Fibroblast of lung (primary cell): ENCODE results near the gene GRK3. TPM values are rescaled to one million over a fixed set of nuclear protein-coding genes. Genes with fewer than 3 reads are reported as not detected.
"Not testable (repeated sequence)": the region's sequence is repeated elsewhere in the genome, so short reads cannot be mapped to it uniquely, and the experiment has no call there.

ENCODE experiments used
- DNase-seq, 2 donors: peaks; one replicate each; pipeline versions ENCODE4 v3.0.0 to v3.0.0-alpha.2; 2010; ENCODE audit warnings: low read depth in 2 of 2
- H2AFZ ChIP-seq: 2 replicates; pipeline ENCODE4 v1.5.1; 2012; ENCODE audit warnings: low read length, control low read depth, inconsistent platforms
- H3K27ac ChIP-seq: 2 replicates; pipeline ENCODE4 v1.5.1; 2011; ENCODE audit warnings: low read length, control low read depth; ENCODE audit not compliant: insufficient read depth
- H3K27me3 ChIP-seq: 2 replicates; pipeline ENCODE4 v1.5.1; 2011; ENCODE audit warnings: mild to moderate bottlenecking, low read length; ENCODE audit not compliant: control insufficient read depth, insufficient read depth
- H3K36me3 ChIP-seq: 2 replicates; pipeline ENCODE4 v1.5.1; 2011; ENCODE audit warnings: low read length; ENCODE audit not compliant: control insufficient read depth, insufficient read depth
- H3K4me1 ChIP-seq: 2 replicates; pipeline ENCODE4 v1.5.1; 2011; ENCODE audit warnings: low read length; ENCODE audit not compliant: control insufficient read depth, insufficient read depth; ENCODE audit errors: extremely low read depth
- H3K4me2 ChIP-seq: 2 replicates; pipeline ENCODE4 v1.5.1; 2011; ENCODE audit warnings: low read length, control low read depth; ENCODE audit not compliant: insufficient read depth; ENCODE audit errors: extremely low read depth
- H3K4me3 ChIP-seq, 4 experiments: fragments of 200-600 bp in 1 of 4; sonication (generic) in 1 of 4; replicated peaks in 1 of 4; 2 replicates each; pipeline ENCODE4 v1.5.1; 2011 to 2016; ENCODE audit warnings: low read length in 4 of 4, low read depth in 3 of 4, mild to moderate bottlenecking in 3 of 4, control low read depth in 2 of 4, inconsistent platforms in 1 of 4, mixed read lengths in 1 of 4; ENCODE audit not compliant: insufficient read depth in 1 of 4; ENCODE audit errors: control extremely low read depth in 1 of 4
- H3K79me2 ChIP-seq: 2 replicates; pipeline ENCODE4 v1.5.1; 2012; ENCODE audit warnings: mild to moderate bottlenecking, low read length, inconsistent platforms; ENCODE audit not compliant: control insufficient read depth, insufficient read depth
- H3K9ac ChIP-seq: 2 replicates; pipeline ENCODE4 v1.5.1; 2011; ENCODE audit warnings: mild to moderate bottlenecking, low read length, control low read depth; ENCODE audit not compliant: insufficient read depth
- H3K9me3 ChIP-seq: 2 replicates; pipeline ENCODE4 v1.5.1; 2012; ENCODE audit warnings: low read depth, low read length; ENCODE audit not compliant: control insufficient read depth, insufficient read depth
- H4K20me1 ChIP-seq: 2 replicates; pipeline ENCODE4 v1.5.1; 2011; ENCODE audit warnings: low read length; ENCODE audit not compliant: control insufficient read depth, insufficient read depth; ENCODE audit errors: extremely low read depth
- EZH2 ChIP-seq: IDR thresholded peaks from 2 replicates; pipeline ENCODE4 v1.5.1; 2012; ENCODE audit warnings: low read length, control low read depth, mild to moderate bottlenecking; ENCODE audit errors: missing control alignments
- polyA plus RNA-seq, 2 donors: library from polyadenylated mRNA; depleted of rRNA in 1 of 2; stranded (reverse) in 1 of 2; unstranded in 1 of 2; fragments of >200 nt; gene quantifications; 2 replicates each; pipeline ENCODE4 v1.2.1, GENCODE V29; 2011 to 2012; ENCODE audit warnings: missing spikeins in 1 of 2
- total RNA-seq: library from RNA; depleted of rRNA; stranded (reverse); fragments of >200 nt; gene quantifications from 2 replicates; pipeline ENCODE4 v1.2.1, GENCODE V29; 2014
- TF ChIP-seq, protein P1 (sequence below), 2 donors: IDR thresholded peaks in 1 of 2; conservative IDR thresholded peaks in 1 of 2; 1 replicate in 1 of 2; 2 replicates in 1 of 2; pipeline ENCODE4 v1.5.1; 2011 to 2012; ENCODE audit warnings: low read length in 2 of 2, control low read depth in 1 of 2, inconsistent platforms in 1 of 2, low read depth in 1 of 2, mild to moderate bottlenecking in 1 of 2

The GRK3 gene
- total and polyA plus RNA-seq, 2 donors (not counting 1 experiment from before 2014, with no cell fraction given), result 1.6 to 1.7 TPM

DNA sequence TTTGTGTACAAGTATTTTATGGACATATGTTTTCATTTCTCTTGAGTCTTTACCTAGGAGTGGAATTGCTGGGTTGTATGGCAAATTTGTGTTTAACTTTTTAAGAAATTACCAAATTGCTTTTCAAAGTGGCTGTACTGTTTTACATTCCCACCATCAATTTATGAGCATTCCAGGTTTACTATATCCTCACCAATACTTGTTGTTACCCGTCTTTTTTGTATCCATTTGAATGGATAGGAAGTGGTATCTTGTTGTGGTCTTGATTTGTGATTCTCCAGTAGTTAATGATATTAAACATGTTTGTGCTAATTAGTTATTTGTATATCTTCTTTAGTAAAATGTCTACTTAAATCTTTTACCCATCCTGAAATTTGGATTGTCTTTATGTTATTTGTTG is 46.8 kb downstream of the GRK3 start:
- not testable (repeated sequence) for H3K4me2 ChIP-seq, H3K36me3 ChIP-seq, H3K27me3 ChIP-seq, H4K20me1 ChIP-seq, H3K4me3 ChIP-seq, DNase-seq, H3K4me1 ChIP-seq, H2AFZ ChIP-seq, H3K79me2 ChIP-seq, H3K9me3 ChIP-seq, H3K27ac ChIP-seq, H3K9ac ChIP-seq

DNA sequence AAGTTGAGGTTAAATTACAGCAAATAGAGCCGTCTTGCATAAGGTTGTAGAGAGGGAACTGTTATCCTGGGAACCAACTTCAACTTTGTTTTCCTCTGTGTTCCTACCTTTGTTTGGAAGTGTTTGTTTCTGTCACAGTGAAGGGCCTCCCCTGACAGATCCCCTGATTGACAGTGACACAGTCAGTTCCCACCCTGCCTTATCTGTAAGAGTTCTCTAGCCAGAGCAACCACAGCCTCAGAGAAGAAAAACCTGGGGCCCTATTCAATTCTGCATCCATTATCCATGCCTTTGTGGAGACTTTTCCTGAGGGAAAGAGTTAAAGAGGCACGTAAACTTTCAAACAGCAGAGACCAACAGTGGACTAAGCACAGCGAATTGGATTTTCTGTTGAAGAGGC is 48.7 kb downstream of the GRK3 start:
- H3K9me3 ChIP-seq, H3K27ac ChIP-seq, H3K36me3 ChIP-seq, H3K4me2 ChIP-seq, H3K27me3 ChIP-seq, H3K9ac ChIP-seq, H2AFZ ChIP-seq, H3K4me3 ChIP-seq, DNase-seq, H3K4me1 ChIP-seq, H4K20me1 ChIP-seq, H3K79me2 ChIP-seq: not testable (repeated sequence)

DNA sequence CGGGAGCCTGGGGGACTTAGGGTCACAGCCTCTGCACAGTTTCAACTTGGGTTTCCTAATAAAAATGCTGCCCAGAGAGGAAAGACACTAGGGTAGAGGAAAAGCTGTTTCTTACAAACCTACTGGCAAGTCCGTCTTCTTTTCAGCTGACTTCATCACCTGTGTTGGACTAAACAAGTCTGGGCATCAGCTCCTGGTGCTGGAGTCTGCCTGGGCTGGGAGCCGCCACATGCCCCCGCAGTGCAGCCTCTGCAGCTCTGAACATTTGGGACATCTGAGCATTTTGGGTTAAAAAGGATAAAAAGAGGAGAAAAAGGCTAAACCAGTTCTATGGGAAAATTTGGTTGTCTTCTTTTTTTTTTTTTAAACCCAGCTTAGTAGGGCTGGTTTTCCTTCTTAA is 49.1 kb downstream of the GRK3 start:
- not testable (repeated sequence) for H4K20me1 ChIP-seq, H2AFZ ChIP-seq, H3K27ac ChIP-seq, DNase-seq, H3K79me2 ChIP-seq, H3K4me1 ChIP-seq, H3K36me3 ChIP-seq, H3K4me2 ChIP-seq, H3K4me3 ChIP-seq, H3K9me3 ChIP-seq, H3K9ac ChIP-seq, H3K27me3 ChIP-seq

DNA sequence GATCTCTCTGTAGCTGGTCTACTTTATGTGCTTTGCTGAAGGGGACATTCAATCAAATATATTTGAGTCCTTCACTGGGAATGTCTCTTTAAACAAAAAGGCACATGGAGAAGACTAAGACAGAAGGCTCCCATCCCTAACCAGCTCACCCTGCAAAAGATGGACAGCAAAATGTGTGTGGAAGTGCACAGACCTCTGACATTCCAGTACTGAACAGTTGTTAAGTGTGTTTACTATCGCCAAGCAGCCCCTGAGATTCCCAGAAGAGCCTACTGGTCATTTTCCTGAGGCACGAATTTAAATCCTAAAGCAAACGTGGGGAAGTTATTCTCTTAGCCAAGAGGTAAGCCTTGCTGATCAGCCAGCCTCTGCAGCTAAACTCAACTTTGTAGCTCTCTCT is 50.3 kb downstream of the GRK3 start:
- DNase-seq, H3K27me3 ChIP-seq: not testable (repeated sequence)

DNA sequence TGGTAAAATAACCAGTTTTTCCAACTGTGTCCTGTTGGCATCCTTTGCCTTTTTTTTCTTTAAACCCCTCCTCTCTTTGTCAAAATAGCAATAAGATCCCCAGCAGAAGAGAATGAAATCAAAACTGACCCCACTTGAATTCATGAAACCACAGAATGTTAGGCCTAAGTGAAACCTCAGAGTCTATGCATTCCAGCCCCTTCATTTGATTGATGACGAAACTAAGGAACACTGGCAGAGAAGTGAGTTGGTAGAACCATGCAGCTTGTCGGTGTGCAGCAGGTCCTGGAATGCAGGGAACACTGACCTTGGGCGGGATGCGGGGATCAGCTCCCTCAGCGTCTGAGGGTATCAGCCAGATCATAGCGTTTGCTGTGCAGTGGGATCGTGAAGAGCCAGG is 57.5 kb downstream of the GRK3 start:
- H2AFZ ChIP-seq, result no peak overlapping the region
- no peak overlapping the region for H3K27ac ChIP-seq
- no peaks in the 10 kb centered on the region for H3K4me1 ChIP-seq
- H3K36me3 ChIP-seq, result no peaks in the 10 kb centered on the region
- no peak overlapping the region for H3K4me2 ChIP-seq
- no peaks in the 10 kb centered on the region for H3K27me3 ChIP-seq
- no peak overlapping the region for H3K9ac ChIP-seq
- H3K79me2 ChIP-seq, result no peaks in the 10 kb centered on the region
- no peaks in the 10 kb centered on the region for H4K20me1 ChIP-seq
- H3K4me3 ChIP-seq, result no peak overlapping the region
- no peak for TF ChIP-seq EZH2
- TF ChIP-seq, protein P1, sequence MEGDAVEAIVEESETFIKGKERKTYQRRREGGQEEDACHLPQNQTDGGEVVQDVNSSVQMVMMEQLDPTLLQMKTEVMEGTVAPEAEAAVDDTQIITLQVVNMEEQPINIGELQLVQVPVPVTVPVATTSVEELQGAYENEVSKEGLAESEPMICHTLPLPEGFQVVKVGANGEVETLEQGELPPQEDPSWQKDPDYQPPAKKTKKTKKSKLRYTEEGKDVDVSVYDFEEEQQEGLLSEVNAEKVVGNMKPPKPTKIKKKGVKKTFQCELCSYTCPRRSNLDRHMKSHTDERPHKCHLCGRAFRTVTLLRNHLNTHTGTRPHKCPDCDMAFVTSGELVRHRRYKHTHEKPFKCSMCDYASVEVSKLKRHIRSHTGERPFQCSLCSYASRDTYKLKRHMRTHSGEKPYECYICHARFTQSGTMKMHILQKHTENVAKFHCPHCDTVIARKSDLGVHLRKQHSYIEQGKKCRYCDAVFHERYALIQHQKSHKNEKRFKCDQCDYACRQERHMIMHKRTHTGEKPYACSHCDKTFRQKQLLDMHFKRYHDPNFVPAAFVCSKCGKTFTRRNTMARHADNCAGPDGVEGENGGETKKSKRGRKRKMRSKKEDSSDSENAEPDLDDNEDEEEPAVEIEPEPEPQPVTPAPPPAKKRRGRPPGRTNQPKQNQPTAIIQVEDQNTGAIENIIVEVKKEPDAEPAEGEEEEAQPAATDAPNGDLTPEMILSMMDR (conservative IDR thresholded peaks at IDR 0.05 in 1 of 2, IDR thresholded peaks at IDR 0.05 in 1 of 2; ENCODE audit: low read depth in 1 of 2, low read length in 2 of 2), result no peak
- H3K9me3 ChIP-seq, result no peaks in the 10 kb centered on the region
- DNase-seq, result peak; percentile 8 to 89

More for the DNA sequence above, 50.3 kb downstream of the GRK3 start:
- not testable (repeated sequence) for H3K9ac ChIP-seq, H2AFZ ChIP-seq, H3K79me2 ChIP-seq, H3K36me3 ChIP-seq, H3K9me3 ChIP-seq, H4K20me1 ChIP-seq, H3K4me2 ChIP-seq, H3K4me3 ChIP-seq, H3K4me1 ChIP-seq, H3K27ac ChIP-seq
